Ramos (cell line): ENCODE results near the gene MARK4.

Source experiments
- in situ Hi-C: fragments of 300-500 bp; cut with MboI; formaldehyde crosslinking; loops from one replicate; pipeline ENCODE4 v1.14.3; 2022; ENCODE audit warnings: low sequenced_read_pairs; ENCODE audit not compliant: unreplicated experiment

MARK4 gene

GRCh38 chr19:45352471-45352870 lies 101.4 kb downstream of the MARK4 start:
- in situ Hi-C loops: no loop called here

- in situ Hi-C loops: no loop called here
Observed at GRCh38 chr19:45352914-45353796, 102.1 kb downstream of the MARK4 start.

GRCh38 chr19:45354241-45354842 lies 103.3 kb downstream of the MARK4 start:
- in situ Hi-C loops: no loop called here
